Esophagus mucosa (tissue), 1 donor: ENCODE measurements around the gene ZNF483. TPM values are rescaled to one million over a fixed set of nuclear protein-coding genes. Genes with fewer than 3 reads are reported as not detected.
"Not testable (repeated sequence)": the region's sequence is repeated elsewhere in the genome, so short reads cannot be mapped to it uniquely, and the experiment has no call there.

Source experiments
- ATAC-seq: fragments of 200-7000 bp; cut with Tn5 transposase; one replicate; pipeline ENCODE4 v1.9.1; 2020
- total RNA-seq: library from RNA; stranded (reverse); gene quantifications from one replicate; pipeline ENCODE4 v1.2.4, GENCODE V29; 2023
- donor health status: DM: yes; HTN: yes; CAD: no.

The ZNF483 gene
- total RNA-seq = 0.36 TPM

GRCh38 chr9:111525056-111525977, at the start of gene ZNF483:
TSS of gene ZNF483 (plus strand) at chr9:111525179. CDS start at chr9:111527396, 2,217 bp downstream.
- ATAC-seq = peak; percentile 85

- no peak for ATAC-seq
Measured at GRCh38 chr9:111475195-111475594, 49.8 kb upstream of the ZNF483 start.

GRCh38 chr9:111477677-111478076, 47.3 kb upstream of the ZNF483 start:
- no peak for ATAC-seq

GRCh38 chr9:111481885-111482636, 42.9 kb upstream of the ZNF483 start:
- ATAC-seq = peak; percentile 13

GRCh38 chr9:111482694-111483438, 42.1 kb upstream of the ZNF483 start:
- ATAC-seq = peak; percentile 63

- ATAC-seq = peak; percentile 19
Measured at GRCh38 chr9:111483439-111483857, 41.5 kb upstream of the ZNF483 start.

GRCh38 chr9:111483858-111484571, 41.0 kb upstream of the ZNF483 start, which contains the start of gene ECPAS:
TSS of gene ECPAS (minus strand) at chr9:111484383. CDS start at chr9:111472918, 11,465 bp downstream.
- peak; percentile 83 for ATAC-seq

- ATAC-seq = no peak
Measured at GRCh38 chr9:111484572-111484894, 40.4 kb upstream of the ZNF483 start.

- not testable (repeated sequence) for ATAC-seq
Measured at GRCh38 chr9:111497196-111497595, 27.8 kb upstream of the ZNF483 start.

- ATAC-seq = no peak
Measured at GRCh38 chr9:111501005-111501562, 23.9 kb upstream of the ZNF483 start.

GRCh38 chr9:111501648-111502047, 23.3 kb upstream of the ZNF483 start:
- ATAC-seq = no peak

- peak; percentile 68 for ATAC-seq
Measured at GRCh38 chr9:111502506-111502905, 22.5 kb upstream of the ZNF483 start.

GRCh38 chr9:111511581-111511980, 13.4 kb upstream of the ZNF483 start:
- not testable (repeated sequence) for ATAC-seq

GRCh38 chr9:111514967-111515366, 10.0 kb upstream of the ZNF483 start:
- ATAC-seq = no peak

GRCh38 chr9:111516061-111516465, 8.9 kb upstream of the ZNF483 start:
- no peak for ATAC-seq

GRCh38 chr9:111524731-111525055, 286 bp upstream of the ZNF483 start:
- no peak for ATAC-seq

GRCh38 chr9:111527347-111527746, 2.4 kb downstream of the ZNF483 start:
- ATAC-seq = no peak

- ATAC-seq = no peak
Measured at GRCh38 chr9:111529787-111530186, 4.8 kb downstream of the ZNF483 start.

- no peak for ATAC-seq
Measured at GRCh38 chr9:111531716-111532115, 6.7 kb downstream of the ZNF483 start.

GRCh38 chr9:111533099-111533790, 8.3 kb downstream of the ZNF483 start:
- ATAC-seq = no peak
